Esophagus squamous epithelium (tissue), 4 donors: ENCODE data around the gene CD93.

Source experiments
- POLR2A ChIP-seq, 4 donors: fragments of 450-650 bp; IDR thresholded peaks; one replicate each; pipeline ENCODE4 v1.6.1; 2017; ENCODE audit warnings: antibody characterized with exemption in 4 of 4, mild to moderate bottlenecking in 4 of 4, moderate library complexity in 3 of 4
- TF ChIP-seq, protein P1 (sequence below), 6 experiments: fragments of 450-650 bp in 4 of 6; fragments of 200-600 bp in 2 of 6; sonication (generic) in 2 of 6; IDR thresholded peaks; one replicate each; pipeline ENCODE4 v1.5.1; 2016 to 2019; ENCODE audit warnings: antibody characterized with exemption in 6 of 6, mild to moderate bottlenecking in 4 of 6, moderate library complexity in 4 of 6

DNA sequence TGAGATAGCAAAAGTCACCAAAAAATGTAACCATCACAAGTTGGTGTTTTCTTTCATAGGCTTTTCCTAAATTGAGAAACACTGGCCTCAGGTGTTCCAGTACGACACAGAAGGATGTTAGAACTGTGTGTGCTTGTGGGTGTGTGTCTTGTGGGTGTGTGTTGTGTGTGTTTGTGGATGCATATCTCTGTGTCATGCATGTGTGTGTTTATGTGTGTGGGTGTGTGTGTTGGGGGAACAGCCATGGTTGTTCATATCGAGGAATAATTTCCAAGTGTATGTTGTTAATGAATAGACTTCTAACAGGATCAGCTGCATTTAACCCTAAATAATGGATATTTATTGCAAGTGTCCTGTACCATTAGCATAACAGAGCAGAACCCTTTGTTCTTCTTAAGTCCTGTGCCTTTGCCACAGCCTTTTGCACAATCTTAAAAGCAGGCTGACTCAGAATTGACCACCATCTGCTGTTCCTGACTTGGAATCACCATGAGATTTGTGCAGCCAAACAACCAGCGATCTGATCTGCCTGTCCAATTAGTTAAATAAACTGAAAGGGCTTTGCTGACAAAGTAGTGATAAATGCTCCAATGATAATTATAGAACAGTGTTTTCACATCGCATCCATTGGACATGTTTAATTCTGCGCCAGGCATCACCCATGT is 7.6 kb downstream of the CD93 start:
- TF ChIP-seq, protein P1, sequence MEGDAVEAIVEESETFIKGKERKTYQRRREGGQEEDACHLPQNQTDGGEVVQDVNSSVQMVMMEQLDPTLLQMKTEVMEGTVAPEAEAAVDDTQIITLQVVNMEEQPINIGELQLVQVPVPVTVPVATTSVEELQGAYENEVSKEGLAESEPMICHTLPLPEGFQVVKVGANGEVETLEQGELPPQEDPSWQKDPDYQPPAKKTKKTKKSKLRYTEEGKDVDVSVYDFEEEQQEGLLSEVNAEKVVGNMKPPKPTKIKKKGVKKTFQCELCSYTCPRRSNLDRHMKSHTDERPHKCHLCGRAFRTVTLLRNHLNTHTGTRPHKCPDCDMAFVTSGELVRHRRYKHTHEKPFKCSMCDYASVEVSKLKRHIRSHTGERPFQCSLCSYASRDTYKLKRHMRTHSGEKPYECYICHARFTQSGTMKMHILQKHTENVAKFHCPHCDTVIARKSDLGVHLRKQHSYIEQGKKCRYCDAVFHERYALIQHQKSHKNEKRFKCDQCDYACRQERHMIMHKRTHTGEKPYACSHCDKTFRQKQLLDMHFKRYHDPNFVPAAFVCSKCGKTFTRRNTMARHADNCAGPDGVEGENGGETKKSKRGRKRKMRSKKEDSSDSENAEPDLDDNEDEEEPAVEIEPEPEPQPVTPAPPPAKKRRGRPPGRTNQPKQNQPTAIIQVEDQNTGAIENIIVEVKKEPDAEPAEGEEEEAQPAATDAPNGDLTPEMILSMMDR (IDR thresholded peaks at IDR 0.05) = no peak
- no peak for TF ChIP-seq POLR2A (IDR thresholded peaks at IDR 0.05)
